BE2C (cell line): ENCODE results near the gene CHD5.
A peak's percentile ranks its signal among the peaks of the same experiment; 100 is the strongest.

ENCODE experiments used
- DNase-seq: peaks from one replicate; pipeline ENCODE4 v3.0.0-alpha.2; 2020
- H3K27me3 ChIP-seq: fragments of 250-450 bp; sonication (Bioruptor Pico); 2 replicates; pipeline ENCODE4 v1.5.1; 2020; ENCODE audit warnings: mild to moderate bottlenecking
- H3K36me3 ChIP-seq: fragments of 250-450 bp; sonication (Bioruptor Pico); 2 replicates; pipeline ENCODE4 v1.5.1; 2020; ENCODE audit warnings: mild to moderate bottlenecking
- H3K4me1 ChIP-seq: fragments of 250-450 bp; sonication (Bioruptor Pico); 2 replicates; pipeline ENCODE4 v1.5.1; 2020
- H3K4me3 ChIP-seq: 2 replicates; pipeline ENCODE4 v1.5.1; 2011; ENCODE audit warnings: low read depth, low read length
- H3K9me3 ChIP-seq: fragments of 250-450 bp; sonication (Bioruptor Pico); 2 replicates; pipeline ENCODE4 v1.5.1; 2020
- CTCF ChIP-seq: IDR thresholded peaks from 2 replicates; pipeline ENCODE4 v1.5.1; 2012; ENCODE audit warnings: mild to moderate bottlenecking, low read depth, low read length

CHD5 gene

GRCh38 chr1:6172549-6172948, 7.6 kb downstream of the CHD5 start:
- DNase-seq, result no peak
- no peaks in the 10 kb centered on the region for H3K9me3 ChIP-seq
- H3K4me1 ChIP-seq, result no peaks in the 10 kb centered on the region
- H3K36me3 ChIP-seq, result no peaks in the 10 kb centered on the region
- H3K27me3 ChIP-seq, result no peaks in the 10 kb centered on the region
- H3K4me3 ChIP-seq, result no peak overlapping the region
- no peak for TF ChIP-seq CTCF

GRCh38 chr1:6171548-6172124, 8.5 kb downstream of the CHD5 start:
- peak; percentile 66 for DNase-seq
- Histone ChIP-seq H3K4me3 (no peak overlapping the region), H3K9me3 (no peaks in the 10 kb centered on the region), H3K36me3 (no peaks in the 10 kb centered on the region), H3K27me3 (no peaks in the 10 kb centered on the region), H3K4me1 (no peaks in the 10 kb centered on the region)
- TF ChIP-seq CTCF, result peak; percentile 66

GRCh38 chr1:6170742-6171201, 9.3 kb downstream of the CHD5 start:
- H3K4me3 ChIP-seq, result no peak overlapping the region
- no peaks in the 10 kb centered on the region for H3K9me3 ChIP-seq
- no peaks in the 10 kb centered on the region for H3K4me1 ChIP-seq
- no peaks in the 10 kb centered on the region for H3K27me3 ChIP-seq
- DNase-seq, result no peak
- no peaks in the 10 kb centered on the region for H3K36me3 ChIP-seq
- no peak for TF ChIP-seq CTCF

- no peak for DNase-seq
- no peaks in the 10 kb centered on the region for H3K9me3 ChIP-seq
- no peak overlapping the region for H3K4me3 ChIP-seq
- H3K27me3 ChIP-seq, result no peaks in the 10 kb centered on the region
- no peak for TF ChIP-seq CTCF
- H3K4me1 ChIP-seq, result no peaks in the 10 kb centered on the region
- H3K36me3 ChIP-seq, result no peaks in the 10 kb centered on the region
Measured at GRCh38 chr1:6170116-6170741, 9.9 kb downstream of the CHD5 start.

GRCh38 chr1:6168947-6169586, 11.1 kb downstream of the CHD5 start:
- no peaks in the 10 kb centered on the region for H3K36me3 ChIP-seq
- H3K9me3 ChIP-seq, result no peaks in the 10 kb centered on the region
- H3K4me3 ChIP-seq, result no peak overlapping the region
- TF ChIP-seq CTCF, result no peak
- DNase-seq, result no peak
- no peaks in the 10 kb centered on the region for H3K27me3 ChIP-seq
- no peaks in the 10 kb centered on the region for H3K4me1 ChIP-seq
